PC-9 (cell line): ENCODE measurements around the gene LUM. TPM values are rescaled to one million over a fixed set of nuclear protein-coding genes. Genes with fewer than 3 reads are reported as not detected.

Experiments used
- BruUV-seq: library from RNA; stranded (reverse); fragments of 400-500 nt; replicated peaks from 2 replicates; lab custom pipeline; 2021; lab: Mats Ljungman, UMichigan
- CTCF ChIA-PET: fragments of 300-600 bp; sonication (Branson Sonifier 250); formaldehyde crosslinking; loops from one replicate; lab custom pipeline; 2022; ENCODE audit warnings: antibody characterized with exemption; lab: Charles Lee
- POLR2A ChIA-PET: fragments of 300-600 bp; sonication (Branson Sonifier 250); formaldehyde crosslinking; loops from one replicate; lab custom pipeline; 2022; ENCODE audit warnings: antibody characterized with exemption; ENCODE audit not compliant: unreplicated experiment; lab: Charles Lee
- DNase-seq, 2 experiments: peaks; one replicate each; pipeline versions ENCODE4 v3.0.0 to v3.0.0-alpha.2; 2015 to 2022; ENCODE audit warnings: mixed read lengths in 1 of 2
- H2AFZ ChIP-seq: fragments of 200-600 bp; sonication (generic); 2 replicates; pipeline ENCODE4 v1.8.1; 2017; ENCODE audit warnings: antibody characterized with exemption
- H3F3A ChIP-seq: fragments of 200-600 bp; sonication (generic); 2 replicates; pipeline ENCODE4 v1.8.1; 2017; ENCODE audit warnings: antibody characterized with exemption, mild to moderate bottlenecking, low read depth; ENCODE audit not compliant: insufficient read depth
- H3K27ac ChIP-seq: fragments of 200-600 bp; sonication (generic); 2 replicates; pipeline ENCODE4 v1.6.1; 2016; ENCODE audit warnings: mixed run types
- H3K27me3 ChIP-seq: fragments of 200-600 bp; sonication (generic); 2 replicates; pipeline ENCODE4 v1.6.1; 2016; ENCODE audit warnings: low read depth, mixed run types; ENCODE audit not compliant: insufficient read depth
- H3K36me3 ChIP-seq: fragments of 200-600 bp; sonication (generic); 2 replicates; pipeline ENCODE4 v1.6.1; 2016; ENCODE audit warnings: low read depth, mixed run types
- H3K4me1 ChIP-seq: fragments of 200-600 bp; sonication (generic); replicated peaks from 2 replicates; pipeline ENCODE4 v1.6.1; 2016; ENCODE audit warnings: mixed run types; ENCODE audit not compliant: insufficient read depth
- H3K4me2 ChIP-seq: fragments of 200-600 bp; sonication (generic); 2 replicates; pipeline ENCODE4 v1.6.1; 2017; ENCODE audit warnings: mixed run types
- H3K4me3 ChIP-seq: fragments of 200-600 bp; sonication (generic); 2 replicates; pipeline ENCODE4 v1.6.1; 2016; ENCODE audit warnings: mixed run types
- H3K79me2 ChIP-seq: fragments of 200-600 bp; sonication (generic); 2 replicates; pipeline ENCODE4 v1.6.1; 2017; ENCODE audit warnings: low read depth, mixed run types
- H3K9me2 ChIP-seq: fragments of 200-600 bp; sonication (generic); 2 replicates; pipeline ENCODE4 v1.8.1; 2017; ENCODE audit warnings: mild to moderate bottlenecking; ENCODE audit not compliant: insufficient read depth
- H3K9me3 ChIP-seq: fragments of 200-600 bp; sonication (generic); 2 replicates; pipeline ENCODE4 v1.8.1; 2016; ENCODE audit warnings: low read depth; ENCODE audit not compliant: insufficient read depth
- H4K20me1 ChIP-seq: fragments of 200-600 bp; sonication (generic); 2 replicates; pipeline ENCODE4 v1.8.1; 2017; ENCODE audit not compliant: insufficient read depth
- EZH2 ChIP-seq: fragments of 200-600 bp; sonication (generic); IDR thresholded peaks from 2 replicates; pipeline ENCODE4 v1.8.0; 2017; ENCODE audit warnings: antibody characterized with exemption, low read depth
- intact Hi-C: fragments of 100-400 bp; cut with micrococcal nuclease; formaldehyde crosslinking; loops from one replicate; pipeline ENCODE4 v1.10.0; 2022; ENCODE audit not compliant: unreplicated experiment
- total RNA-seq: library from RNA; stranded (reverse); gene quantifications from 2 replicates; pipeline ENCODE4 v1.2.3, GENCODE V29; 2021
- TF ChIP-seq, protein P1 (sequence below): fragments of 200-600 bp; sonication (generic); conservative IDR thresholded peaks from 2 replicates; pipeline ENCODE4 v1.6.1; 2017; ENCODE audit warnings: mixed run types, antibody characterized with exemption, mild to moderate bottlenecking, moderate library complexity

The LUM gene
- total RNA-seq, 1 experiment from 2014 or later = not detected

GRCh38 chr12:91154131-91154530 lies 42.8 kb upstream of the LUM start:
- Histone ChIP-seq H3K79me2 (no peaks in the 10 kb centered on the region), H3K4me3 (no peak overlapping the region), H3K36me3 (no peaks in the 10 kb centered on the region), H3K4me2 (no peak overlapping the region), H3K27ac (no peak overlapping the region), H3F3A (no peaks in the 10 kb centered on the region), H3K4me1 (no peaks in the 10 kb centered on the region), H2AFZ (no peak overlapping the region), H3K9me3 (peaks cover 4% of the 10 kb centered on the region; the same call in 1 of the 2 replicates), H3K27me3 (no peaks in the 10 kb centered on the region), H3K9me2 (no peaks in the 10 kb centered on the region), H4K20me1 (no peaks in the 10 kb centered on the region)
- CTCF ChIA-PET = no interaction called here
- no TSS peak for BruUV-seq
- intact Hi-C loops = no loop called here
- POLR2A ChIA-PET = no interaction called here
- TF ChIP-seq EZH2 = no peak
- TF ChIP-seq, protein P1, sequence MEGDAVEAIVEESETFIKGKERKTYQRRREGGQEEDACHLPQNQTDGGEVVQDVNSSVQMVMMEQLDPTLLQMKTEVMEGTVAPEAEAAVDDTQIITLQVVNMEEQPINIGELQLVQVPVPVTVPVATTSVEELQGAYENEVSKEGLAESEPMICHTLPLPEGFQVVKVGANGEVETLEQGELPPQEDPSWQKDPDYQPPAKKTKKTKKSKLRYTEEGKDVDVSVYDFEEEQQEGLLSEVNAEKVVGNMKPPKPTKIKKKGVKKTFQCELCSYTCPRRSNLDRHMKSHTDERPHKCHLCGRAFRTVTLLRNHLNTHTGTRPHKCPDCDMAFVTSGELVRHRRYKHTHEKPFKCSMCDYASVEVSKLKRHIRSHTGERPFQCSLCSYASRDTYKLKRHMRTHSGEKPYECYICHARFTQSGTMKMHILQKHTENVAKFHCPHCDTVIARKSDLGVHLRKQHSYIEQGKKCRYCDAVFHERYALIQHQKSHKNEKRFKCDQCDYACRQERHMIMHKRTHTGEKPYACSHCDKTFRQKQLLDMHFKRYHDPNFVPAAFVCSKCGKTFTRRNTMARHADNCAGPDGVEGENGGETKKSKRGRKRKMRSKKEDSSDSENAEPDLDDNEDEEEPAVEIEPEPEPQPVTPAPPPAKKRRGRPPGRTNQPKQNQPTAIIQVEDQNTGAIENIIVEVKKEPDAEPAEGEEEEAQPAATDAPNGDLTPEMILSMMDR = no peak
- no peak for DNase-seq

- no peaks in the 10 kb centered on the region for H4K20me1 ChIP-seq
- H3K36me3 ChIP-seq = no peaks in the 10 kb centered on the region
- H3K4me3 ChIP-seq = no peak overlapping the region
- no peak overlapping the region for H3K4me2 ChIP-seq
- no peaks in the 10 kb centered on the region for H3K79me2 ChIP-seq
- no peak overlapping the region for H2AFZ ChIP-seq
- intact Hi-C loops = no loop called here
- no peak for DNase-seq
- H3K9me2 ChIP-seq = no peaks in the 10 kb centered on the region; the same call in 1 of the 2 replicates
- no peaks in the 10 kb centered on the region for H3K9me3 ChIP-seq
- no peak for TF ChIP-seq EZH2
- TF ChIP-seq, protein P1 = no peak
- no peaks in the 10 kb centered on the region for H3F3A ChIP-seq
- H3K27ac ChIP-seq = no peak overlapping the region
- no TSS peak for BruUV-seq
- no peaks in the 10 kb centered on the region for H3K4me1 ChIP-seq
- H3K27me3 ChIP-seq = no peaks in the 10 kb centered on the region
- ChIA-PET POLR2A (no interaction called here), CTCF (no interaction called here)
These were observed 32.8 kb upstream of the LUM start for GRCh38 chr12:91144053-91144452.

DNA sequence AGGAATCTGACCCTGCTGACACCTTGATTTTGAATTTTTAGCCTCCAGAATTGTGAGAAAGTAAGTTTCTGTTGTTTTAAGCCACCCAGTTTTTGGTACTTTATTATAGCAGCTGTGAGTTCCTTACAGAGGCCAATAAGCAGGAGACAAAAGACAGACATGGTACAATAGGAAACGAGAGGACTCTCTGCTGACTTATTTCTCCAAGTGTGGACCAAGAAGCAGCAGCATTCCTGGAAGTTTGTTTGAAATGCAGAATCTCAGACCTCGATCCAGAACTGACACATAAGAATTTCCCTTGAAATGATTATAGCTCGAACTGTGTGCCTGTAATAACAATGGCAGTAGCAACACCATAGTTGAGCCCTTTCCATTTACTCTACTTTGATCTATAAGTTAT lies 31.9 kb upstream of the LUM start:
- Histone ChIP-seq H3K79me2 (no peaks in the 10 kb centered on the region), H3K27ac (no peak overlapping the region), H3K36me3 (no peaks in the 10 kb centered on the region), H3K9me2 (no peaks in the 10 kb centered on the region), H3K27me3 (no peaks in the 10 kb centered on the region), H3K4me2 (no peak overlapping the region), H3K4me1 (no peaks in the 10 kb centered on the region), H3K9me3 (no peaks in the 10 kb centered on the region), H4K20me1 (no peaks in the 10 kb centered on the region), H2AFZ (0 out of 2 replicates have a peak overlapping the region, but pooled peaks have one; percentile 14), H3F3A (no peaks in the 10 kb centered on the region), H3K4me3 (no peak overlapping the region)
- CTCF ChIA-PET = no interaction called here
- intact Hi-C loops = no loop called here
- TF ChIP-seq, protein P1 = no peak
- TF ChIP-seq EZH2 = no peak
- BruUV-seq = no TSS peak
- POLR2A ChIA-PET = interaction anchor here (0.5 kb wide), 1 partner anchor 235 kb away, joined by 3 read pairs; no protein-coding TSS in a partner anchor
- DNase-seq = no peak
